ENCODE data around the gene SMAGP. TPM values are rescaled to one million over a fixed set of nuclear protein-coding genes. Genes with fewer than 3 reads are reported as not detected.
A peak's percentile ranks its signal among the peaks of the same experiment; 100 is the strongest.
"Not testable (repeated sequence)": the region's sequence is repeated elsewhere in the genome, so short reads cannot be mapped to it uniquely, and the experiment has no call there.

The SMAGP gene
- total RNA-seq, 2 donors from 2014 or later, result 2.3 to 3.8 TPM

- DNase-seq (ENCODE audit: low spot score), result no peak
- TF ChIP-seq, protein P1, sequence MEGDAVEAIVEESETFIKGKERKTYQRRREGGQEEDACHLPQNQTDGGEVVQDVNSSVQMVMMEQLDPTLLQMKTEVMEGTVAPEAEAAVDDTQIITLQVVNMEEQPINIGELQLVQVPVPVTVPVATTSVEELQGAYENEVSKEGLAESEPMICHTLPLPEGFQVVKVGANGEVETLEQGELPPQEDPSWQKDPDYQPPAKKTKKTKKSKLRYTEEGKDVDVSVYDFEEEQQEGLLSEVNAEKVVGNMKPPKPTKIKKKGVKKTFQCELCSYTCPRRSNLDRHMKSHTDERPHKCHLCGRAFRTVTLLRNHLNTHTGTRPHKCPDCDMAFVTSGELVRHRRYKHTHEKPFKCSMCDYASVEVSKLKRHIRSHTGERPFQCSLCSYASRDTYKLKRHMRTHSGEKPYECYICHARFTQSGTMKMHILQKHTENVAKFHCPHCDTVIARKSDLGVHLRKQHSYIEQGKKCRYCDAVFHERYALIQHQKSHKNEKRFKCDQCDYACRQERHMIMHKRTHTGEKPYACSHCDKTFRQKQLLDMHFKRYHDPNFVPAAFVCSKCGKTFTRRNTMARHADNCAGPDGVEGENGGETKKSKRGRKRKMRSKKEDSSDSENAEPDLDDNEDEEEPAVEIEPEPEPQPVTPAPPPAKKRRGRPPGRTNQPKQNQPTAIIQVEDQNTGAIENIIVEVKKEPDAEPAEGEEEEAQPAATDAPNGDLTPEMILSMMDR (IDR thresholded peaks at IDR 0.05), result no peak
- Histone ChIP-seq H3K36me3 (no peaks in the 10 kb centered on the region), H3K4me3 (no peak overlapping the region), H3K27ac (no peak overlapping the region), H3K4me1 (peaks cover 0 to under 1% of the 10 kb centered on the region in 2 donors), H3K27me3 (no peaks in the 10 kb centered on the region), H3K9me3 (no peaks in the 10 kb centered on the region)
Measured at GRCh38 chr12:51224625-51225024, 45.6 kb downstream of the SMAGP start.

- TF ChIP-seq, protein P1 (IDR thresholded peaks at IDR 0.05), result no peak
- Histone ChIP-seq H3K27me3 (no peaks in the 10 kb centered on the region), H3K36me3 (no peaks in the 10 kb centered on the region), H3K9me3 (no peaks in the 10 kb centered on the region), H3K4me3 (no peak overlapping the region), H3K27ac (no peak overlapping the region), H3K4me1 (peaks cover 0 to 14% of the 10 kb centered on the region in 2 donors)
- DNase-seq (ENCODE audit: low spot score), result no peak
Measured at GRCh38 chr12:51222461-51222860, 47.8 kb downstream of the SMAGP start.

- H3K4me1 ChIP-seq, result peaks cover 0 to 25% of the 10 kb centered on the region in 2 donors
- not testable (repeated sequence) for H3K4me3 ChIP-seq; H3K27me3 ChIP-seq; H3K36me3 ChIP-seq; DNase-seq (ENCODE audit: low spot score); H3K9me3 ChIP-seq; H3K27ac ChIP-seq
Measured at GRCh38 chr12:51219857-51220256, 50.4 kb downstream of the SMAGP start.

DNA sequence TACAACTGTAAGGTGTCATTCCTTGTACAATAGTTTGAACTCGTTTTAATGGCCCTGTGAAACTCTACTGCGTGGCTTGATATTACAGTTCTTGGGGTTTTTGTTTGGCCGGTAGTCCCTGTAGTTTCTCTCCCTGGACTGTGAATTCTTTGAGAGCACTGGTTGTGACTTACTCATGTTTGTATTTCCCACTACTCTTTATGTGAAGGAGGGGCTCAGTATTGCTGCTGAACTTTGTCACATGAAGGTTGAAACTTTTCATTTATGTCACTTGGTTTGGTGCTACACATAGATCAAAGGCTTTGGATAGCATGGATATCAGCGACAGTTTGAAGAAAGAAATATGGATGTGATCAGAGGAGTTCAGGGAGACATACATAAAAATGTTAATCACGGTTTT lies 50.9 kb downstream of the SMAGP start:
- Histone ChIP-seq H3K36me3 (no peaks in the 10 kb centered on the region), H3K4me1 (peaks cover 0 to 25% of the 10 kb centered on the region in 2 donors), H3K4me3 (no peak overlapping the region), H3K9me3 (no peaks in the 10 kb centered on the region), H3K27me3 (no peaks in the 10 kb centered on the region), H3K27ac (peak overlapping the region; percentile 98 to 99)
- DNase-seq (ENCODE audit: low spot score), result no peak
- TF ChIP-seq, protein P1 (IDR thresholded peaks at IDR 0.05), result no peak

DNA sequence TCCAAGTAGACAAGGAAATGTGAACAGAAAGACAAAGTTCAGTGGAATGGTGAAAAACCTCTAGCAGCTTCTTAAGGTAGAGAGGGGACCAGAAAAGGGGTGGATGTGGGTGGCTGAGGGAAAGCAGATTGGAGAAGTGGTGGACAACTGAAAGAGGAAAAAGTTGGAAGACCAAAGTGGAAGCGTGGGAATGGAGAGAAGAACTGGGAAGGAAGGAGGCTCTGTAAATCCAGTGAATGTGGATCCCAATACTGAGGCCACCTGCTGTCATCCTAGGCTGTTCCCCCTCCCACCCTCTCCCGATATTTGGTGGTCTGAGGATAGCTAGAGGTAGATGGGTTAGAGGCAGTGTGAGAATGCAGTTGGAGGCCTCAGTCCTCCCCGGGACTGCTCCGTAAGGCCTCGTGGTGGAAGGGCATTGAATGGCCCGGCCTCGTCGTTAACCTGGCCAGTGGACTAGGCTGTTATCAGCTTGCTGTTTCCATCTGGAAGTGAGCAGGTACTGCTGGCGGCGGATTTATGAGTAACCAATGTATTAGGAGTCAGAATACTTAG lies 51.5 kb downstream of the SMAGP start:
- no peak for DNase-seq (ENCODE audit: low spot score)
- peak overlapping the region; percentile 91 to 96 for H3K4me3 ChIP-seq
- H3K4me1 ChIP-seq, result peaks cover 0 to 25% of the 10 kb centered on the region in 2 donors
- H3K27me3 ChIP-seq, result no peaks in the 10 kb centered on the region
- peak overlapping the region; percentile 98 to 99 for H3K27ac ChIP-seq
- no peaks in the 10 kb centered on the region for H3K36me3 ChIP-seq
- TF ChIP-seq, protein P1 (IDR thresholded peaks at IDR 0.05), result no peak
- no peaks in the 10 kb centered on the region for H3K9me3 ChIP-seq

DNA sequence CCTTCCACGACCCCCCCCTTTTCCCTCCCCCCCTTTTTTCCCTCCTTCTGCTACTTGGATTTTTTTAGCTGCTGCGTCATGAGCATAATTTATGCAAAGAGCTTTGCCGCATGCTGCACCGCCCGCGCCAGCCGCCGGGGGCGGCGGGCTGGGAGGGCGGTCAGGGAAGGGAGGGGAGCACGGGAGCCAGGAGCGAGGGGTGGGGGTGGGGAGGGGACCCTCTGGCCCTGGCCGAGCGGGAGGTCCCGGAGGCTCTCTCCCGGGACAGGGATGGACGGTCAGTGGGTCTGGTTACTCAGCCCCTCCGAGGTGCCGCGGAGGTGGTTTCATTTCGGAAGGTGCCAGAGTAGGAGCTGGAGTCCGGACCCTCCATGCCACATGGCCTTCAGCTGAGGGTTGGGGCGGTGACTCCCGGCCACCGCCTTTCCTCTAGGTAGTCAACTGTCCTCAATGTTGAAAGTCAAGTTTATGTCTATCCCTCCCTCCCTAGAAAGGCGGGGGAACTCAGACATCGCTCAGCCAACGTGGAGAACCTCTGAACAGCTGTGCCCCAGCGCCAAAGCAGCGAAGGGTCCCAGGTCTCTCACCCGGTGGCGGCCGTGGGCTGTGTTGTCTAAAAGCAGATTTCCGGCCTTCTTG lies 52.1 kb downstream of the SMAGP start, which contains the start of gene POU6F1:
Gene POU6F1 (minus strand): TSS at position 95 of the 639 bp plus-strand sequence. CDS start 11,226 bp downstream, outside the sequence.
- TF ChIP-seq, protein P1 (IDR thresholded peaks at IDR 0.05), result peak; percentile 57 to 67
- peak within 1 kb of the TSS; percentile 91 to 96 for H3K4me3 ChIP-seq
- peak; percentile 78 for DNase-seq (ENCODE audit: low spot score)

More for the DNA sequence above, 52.1 kb downstream of the SMAGP start, which contains the start of gene POU6F1:
- H3K9me3 ChIP-seq, result no peaks in the 10 kb centered on the region
- peaks cover 0 to 25% of the 10 kb centered on the region in 2 donors for H3K4me1 ChIP-seq
- no peaks in the 10 kb centered on the region for H3K36me3 ChIP-seq
- H3K27me3 ChIP-seq, result no peaks in the 10 kb centered on the region
- H3K27ac ChIP-seq, result peak within 1 kb of the TSS; percentile 98 to 99
